Astrocyte of the cerebellum (primary cell): ENCODE results near the gene SMPD2.
"Not testable (repeated sequence)": the region's sequence is repeated elsewhere in the genome, so short reads cannot be mapped to it uniquely, and the experiment has no call there.

Experiments used
- DNase-seq: peaks from one replicate; pipeline ENCODE4 v3.0.0-alpha.2; 2011; ENCODE audit warnings: low read depth
- H3K4me3 ChIP-seq: 2 replicates; pipeline ENCODE4 v1.5.1; 2011; ENCODE audit warnings: mild to moderate bottlenecking, low read depth, low read length, moderate library complexity
- CTCF ChIP-seq: IDR thresholded peaks from 2 replicates; pipeline ENCODE4 v1.5.1; 2012; ENCODE audit warnings: low read length, low read depth, moderate library complexity, mild to moderate bottlenecking; ENCODE audit errors: missing control alignments
- in situ Hi-C: cut with HindIII; loops from 2 replicates; pipeline ENCODE4 v1.10.0; 2017; ENCODE audit warnings: low sequenced_read_pairs

Gene SMPD2

GRCh38 chr6:109457562-109457996 lies 17.1 kb downstream of the SMPD2 start:
- DNase-seq = no peak
- no peak for TF ChIP-seq CTCF
- H3K4me3 ChIP-seq = no peak overlapping the region
- in situ Hi-C loops = no loop called here

DNA sequence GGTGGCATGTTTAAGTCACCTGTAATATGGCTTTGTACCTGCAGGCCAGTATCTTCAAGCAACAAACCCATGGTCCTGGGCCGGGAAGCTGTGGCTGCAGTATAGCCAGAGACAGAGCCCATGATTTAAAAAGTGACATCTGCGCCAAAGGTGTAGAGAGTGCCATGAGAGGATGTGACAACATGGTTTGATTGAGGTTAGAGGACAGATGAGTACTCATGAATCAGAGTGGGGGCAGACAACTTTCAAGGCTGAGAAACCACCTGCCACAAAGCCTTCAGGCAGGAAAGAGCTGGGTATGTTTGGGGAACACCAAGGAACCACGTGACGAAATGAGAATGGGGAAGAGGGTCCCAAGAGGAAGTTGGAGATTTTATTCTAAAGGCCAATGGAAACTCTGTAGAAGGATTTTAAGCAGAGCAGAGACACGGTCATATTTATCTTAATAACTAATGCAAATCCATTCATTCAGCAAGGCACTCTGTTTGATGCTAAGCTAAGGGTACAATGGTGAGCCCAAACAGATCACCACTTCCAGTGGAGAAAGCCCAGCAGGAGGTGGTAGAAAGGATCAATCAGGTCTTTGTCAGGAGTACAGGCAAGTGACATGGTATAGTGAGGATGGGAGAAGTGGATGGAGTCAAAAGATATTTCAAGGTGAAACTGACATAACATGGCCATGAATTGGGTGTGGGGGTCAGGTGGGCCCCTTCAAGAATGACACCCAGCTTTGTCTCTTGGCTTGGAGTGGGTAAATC lies 18.4 kb downstream of the SMPD2 start:
- in situ Hi-C loops = no loop called here
- TF ChIP-seq CTCF = no peak
- DNase-seq = no peak
- H3K4me3 ChIP-seq = no peak overlapping the region

GRCh38 chr6:109460161-109460829 lies 19.8 kb downstream of the SMPD2 start:
- in situ Hi-C loops = no loop called here

DNA sequence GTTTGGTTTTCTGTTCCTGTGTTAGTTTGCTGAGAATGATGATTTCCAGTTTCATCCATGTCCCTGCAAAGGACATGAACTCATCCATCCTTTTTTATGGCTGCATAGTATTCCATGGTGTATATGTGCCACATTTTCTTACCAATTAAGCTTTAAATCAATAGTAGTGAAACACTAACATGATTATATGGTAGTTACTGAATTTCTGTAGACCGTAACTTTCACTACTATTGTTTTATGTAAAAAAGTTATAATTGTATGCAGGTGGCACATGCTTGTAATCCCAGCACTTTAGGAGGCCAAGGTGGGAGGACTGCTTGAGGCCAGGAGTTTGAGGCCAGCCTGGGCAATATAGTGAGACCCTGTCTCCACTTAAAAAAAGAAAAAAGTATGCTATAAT lies 20.7 kb downstream of the SMPD2 start:
- in situ Hi-C loops, DNase-seq, H3K4me3 ChIP-seq: not testable (repeated sequence)

More at GRCh38 chr6:109460161-109460829, 19.8 kb downstream of the SMPD2 start:
- TF ChIP-seq CTCF = no peak
- H3K4me3 ChIP-seq = no peak overlapping the region
- DNase-seq = no peak

DNA sequence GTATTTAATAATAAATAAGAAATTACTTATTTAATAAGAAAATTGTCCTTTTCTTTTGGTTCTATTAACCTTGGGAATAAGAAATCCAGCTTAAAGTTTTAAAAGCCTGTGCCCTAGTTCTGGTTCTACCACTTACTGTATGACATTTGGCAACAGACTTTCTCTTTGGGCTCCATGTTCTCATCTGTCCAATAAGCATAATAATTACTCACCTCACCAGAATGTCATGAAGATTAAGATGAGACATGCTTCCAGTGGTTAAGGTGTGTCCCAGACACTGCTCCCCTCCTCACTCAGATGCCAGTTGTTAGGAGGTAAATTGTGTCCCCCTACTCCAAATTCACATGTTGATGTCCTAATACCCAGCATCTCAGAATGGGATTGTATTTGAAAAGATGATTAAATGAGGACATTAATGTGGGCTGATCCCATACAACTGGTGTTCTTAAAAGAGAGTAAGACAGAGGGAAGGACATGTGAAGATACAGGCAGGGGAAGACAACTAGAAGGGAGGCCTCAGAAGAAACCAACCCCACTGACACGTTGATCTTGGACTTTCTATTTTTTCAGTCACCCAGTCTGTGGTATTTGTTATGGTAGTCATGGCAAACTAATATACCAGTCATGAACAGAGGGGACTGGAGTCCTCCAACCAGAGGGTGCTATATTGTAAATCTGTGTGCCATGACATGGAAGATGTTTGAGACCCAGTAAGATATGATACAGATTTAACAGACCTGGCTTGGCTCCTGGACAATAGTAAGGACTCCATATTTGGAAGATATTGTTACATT lies 21.4 kb downstream of the SMPD2 start:
- no peak for TF ChIP-seq CTCF
- H3K4me3 ChIP-seq = no peak overlapping the region
- in situ Hi-C loops = no loop called here
- no peak for DNase-seq

GRCh38 chr6:109465772-109466171 lies 25.2 kb downstream of the SMPD2 start:
- DNase-seq = no peak
- no peak for TF ChIP-seq CTCF
- H3K4me3 ChIP-seq = no peak overlapping the region
- in situ Hi-C loops = no loop called here
